A549 (cell line): Measurements from ENCODE around the gene AFF1. TPM values are rescaled to one million over a fixed set of nuclear protein-coding genes. Genes with fewer than 3 reads are reported as not detected.
A peak's percentile ranks its signal among the peaks of the same experiment; 100 is the strongest.

ENCODE experiments used
- ATAC-seq, 2 experiments: fragments of 200-7000 bp in 1 of 2; fragments of >200 bp in 1 of 2; cut with Nextera tagmentation in 1 of 2; cut with Tn5 transposase in 1 of 2; 3 replicates each; pipeline versions ENCODE4 v1.8.0 to v1.9.1; 2018 to 2020; ENCODE audit warnings: mild to moderate bottlenecking in 1 of 2, moderate library complexity in 1 of 2
- CTCF ChIA-PET: fragments of 300-600 bp; sonication (Branson Sonifier 250); formaldehyde crosslinking; extraction: SDS; loops from one replicate; lab custom pipeline; 2021; ENCODE audit warnings: antibody characterized with exemption, inconsistent platforms; lab: Yijun Ruan, JAX
- POLR2A ChIA-PET: fragments of 350-600 bp; formaldehyde crosslinking; extraction: SDS; loops from one replicate; lab custom pipeline; 2021; ENCODE audit warnings: antibody characterized with exemption, inconsistent platforms; lab: Yijun Ruan, JAX
- DNase-seq, 2 experiments: peaks; one replicate each; pipeline versions ENCODE4 v3.0.0 to v3.0.0-alpha.2; 2011 to 2016; ENCODE audit warnings: low read depth in 1 of 2, low spot score in 1 of 2
- FAIRE-seq: peaks from 2 replicates; lab custom pipeline; 2011; peaks lifted over from hg19 to GRCh38; lab: Jason Lieb, UNC
- H3K27ac ChIP-seq, 2 experiments: fragments of >200 bp; sonication (Bioruptor Twin); formaldehyde crosslinking; 3 replicates each; pipeline ENCODE4 v1.5.1; 2016 to 2017
- H3K4me1 ChIP-seq: fragments of >200 bp; sonication (Bioruptor Twin); formaldehyde crosslinking; 3 replicates; pipeline ENCODE4 v1.6.1; 2016
- H3K4me2 ChIP-seq: fragments of >200 bp; sonication (Bioruptor Twin); formaldehyde crosslinking; 3 replicates; pipeline ENCODE4 v1.6.1; 2016
- H3K4me3 ChIP-seq: fragments of >200 bp; sonication (Bioruptor Twin); formaldehyde crosslinking; 3 replicates; pipeline ENCODE4 v1.5.1; 2016
- H3K9me3 ChIP-seq: fragments of >200 bp; sonication (Bioruptor Twin); formaldehyde crosslinking; 3 replicates; pipeline ENCODE4 v1.6.1; 2016
- ATOH8 ChIP-seq: fragments of 250-450 bp; sonication (Bioruptor Pico); IDR thresholded peaks from 2 replicates; pipeline ENCODE4 v1.5.0; 2020; ENCODE audit warnings: low read depth, mild to moderate bottlenecking, moderate library complexity
- CBX8 ChIP-seq: fragments of 200-600 bp; sonication (generic); IDR thresholded peaks from 2 replicates; pipeline ENCODE4 v1.6.1; 2016
- CHD4 ChIP-seq: fragments of 200-600 bp; sonication (generic); IDR thresholded peaks from 2 replicates; pipeline ENCODE4 v1.6.1; 2016; ENCODE audit warnings: antibody characterized with exemption, mild to moderate bottlenecking, borderline replicate concordance
- E2F6 ChIP-seq: IDR thresholded peaks from 2 replicates; pipeline ENCODE4 v1.6.1; 2012; ENCODE audit warnings: low read depth, borderline replicate concordance
- ELK1 ChIP-seq: fragments of 150-350 bp; IDR thresholded peaks from 2 replicates; pipeline ENCODE4 v1.6.1; 2014; ENCODE audit warnings: low read depth, mild to moderate bottlenecking, low read length
- HEYL ChIP-seq: fragments of 250-450 bp; sonication (Bioruptor Pico); IDR thresholded peaks from 2 replicates; pipeline ENCODE4 v1.8.0; 2021; ENCODE audit warnings: mild to moderate bottlenecking, moderate library complexity
- HMGXB4 ChIP-seq: fragments of 250-450 bp; sonication (Bioruptor Pico); IDR thresholded peaks from 2 replicates; pipeline ENCODE4 v1.5.0; 2021; ENCODE audit warnings: mild to moderate bottlenecking, moderate library complexity, borderline replicate concordance
- HOXA7 ChIP-seq: fragments of 250-450 bp; sonication (Bioruptor Pico); IDR thresholded peaks from 2 replicates; pipeline ENCODE4 v1.5.0; 2020; ENCODE audit warnings: mild to moderate bottlenecking, moderate library complexity
- JUN ChIP-seq, 2 experiments: fragments of >200 bp; sonication (Bioruptor Twin); formaldehyde crosslinking; IDR thresholded peaks; 2 replicates in 1 of 2; 3 replicates in 1 of 2; pipeline ENCODE4 v1.6.1; 2016 to 2017
- KDM5A ChIP-seq: fragments of 200-600 bp; sonication (generic); IDR thresholded peaks from 2 replicates; pipeline ENCODE4 v1.6.1; 2016; ENCODE audit warnings: antibody characterized with exemption, mild to moderate bottlenecking
- MAX ChIP-seq: IDR thresholded peaks from 2 replicates; pipeline ENCODE4 v1.6.1; 2012
- MYC ChIP-seq: IDR thresholded peaks from 2 replicates; pipeline ENCODE4 v1.6.1; 2012; ENCODE audit warnings: mild to moderate bottlenecking, inconsistent platforms, low read length, improper control_type of control experiment, borderline replicate concordance
- NPAS2 ChIP-seq: fragments of 250-450 bp; sonication (Bioruptor Pico); IDR thresholded peaks from 2 replicates; pipeline ENCODE4 v1.8.0; 2022; ENCODE audit warnings: mild to moderate bottlenecking, moderate library complexity, borderline replicate concordance
- PHF8 ChIP-seq: fragments of 200-600 bp; sonication (generic); IDR thresholded peaks from 2 replicates; pipeline ENCODE4 v1.6.1; 2016; ENCODE audit warnings: low read depth, mild to moderate bottlenecking, antibody characterized with exemption, moderate library complexity, borderline replicate concordance
- POLR2A ChIP-seq: IDR thresholded peaks from 2 replicates; pipeline ENCODE4 v1.6.1; 2012; ENCODE audit warnings: mild to moderate bottlenecking, low read length
- POLR2AphosphoS2 ChIP-seq: conservative IDR thresholded peaks from 2 replicates; pipeline ENCODE4 v1.6.1; 2012; ENCODE audit warnings: low read length, improper control_type of control experiment, inconsistent platforms
- RAD21 ChIP-seq, 2 experiments: fragments of >200 bp in 1 of 2; sonication (Bioruptor Twin) in 1 of 2; formaldehyde crosslinking in 1 of 2; IDR thresholded peaks in 1 of 2; conservative IDR thresholded peaks in 1 of 2; 2 replicates in 1 of 2; 3 replicates in 1 of 2; pipeline ENCODE4 v1.6.1; 2012 to 2018; ENCODE audit warnings: inconsistent platforms in 1 of 2
- RNF2 ChIP-seq: fragments of 200-600 bp; sonication (generic); IDR thresholded peaks from 2 replicates; pipeline ENCODE4 v1.6.1; 2016; ENCODE audit warnings: low read depth, mild to moderate bottlenecking, antibody characterized with exemption, moderate library complexity, borderline replicate concordance
- SMC3 ChIP-seq: fragments of >200 bp; sonication (Bioruptor Twin); formaldehyde crosslinking; IDR thresholded peaks from 3 replicates; pipeline ENCODE4 v1.6.1; 2018; ENCODE audit warnings: inconsistent platforms
- SREBF2 ChIP-seq: fragments of 450-650 bp; IDR thresholded peaks from 2 replicates; pipeline ENCODE4 v1.6.1; 2014; ENCODE audit warnings: mild to moderate bottlenecking, moderate library complexity
- TFCP2L1 ChIP-seq: fragments of 250-450 bp; sonication (Bioruptor Pico); IDR thresholded peaks from 2 replicates; pipeline ENCODE4 v1.5.0; 2021; ENCODE audit warnings: mild to moderate bottlenecking
- USF2 ChIP-seq: fragments of 450-650 bp; IDR thresholded peaks from 2 replicates; pipeline ENCODE4 v1.6.1; 2014; ENCODE audit warnings: antibody characterized with exemption
- WGBS: methylation state at CpG from one replicate; pipeline ENCODE4 v1.1.6; 2017; ENCODE audit errors: missing lambda C conversion rate; 5-methylcytosine and 5-hydroxymethylcytosine counted together
- polyA plus RNA-seq, 4 experiments: library from polyadenylated mRNA; depleted of rRNA in 3 of 4; stranded (reverse); fragments of >200 nt; fragmentation: RNase III in 1 of 4; extraction: RNeasy Plus Mini Kit Qiagen cat#74134 plus additional on column Dnase treatment in 1 of 4; gene quantifications; 2 replicates in 3 of 4; 3 replicates in 1 of 4; pipeline ENCODE4 v1.2.3, GENCODE V29; 2011 to 2017

The AFF1 gene
- polyA plus RNA-seq, 2 of the 4 experiments (the other 2 are of a cell fraction) = 13.7 to 15.4 TPM

GRCh38 chr4:86890790-86891189, 44.0 kb upstream of the AFF1 start:
- Histone ChIP-seq H3K4me3 (no peak overlapping the region), H3K4me1 (peaks cover 5% of the 10 kb centered on the region; the same call in 2 of the 3 replicates), H3K9me3 (no peaks in the 10 kb centered on the region), H3K27ac (no peak overlapping the region; a peak in 1 of 6 replicates), H3K4me2 (peak overlapping the region; percentile 84)
- ChIA-PET CTCF (interaction anchor here (1.1 kb wide), 1 partner anchor 385 kb away, joined by 3 read pairs; no protein-coding TSS in a partner anchor), POLR2A (no interaction called here)
- ATAC-seq = no peak
- 91% methylated on average over 7 of the region's 7 CpGs for WGBS
- FAIRE-seq = no peak
- no peak for DNase-seq
- no peak for TF ChIP-seq SMC3
- TF ChIP-seq TFCP2L1 (CRISPR knock-in tag) = no peak
- no peak for TF ChIP-seq CHD4
- no peak for TF ChIP-seq SREBF2
- no peak for TF ChIP-seq HEYL (CRISPR knock-in tag)
- TF ChIP-seq POLR2AphosphoS2 = no peak
- no peak for TF ChIP-seq USF2
- TF ChIP-seq HMGXB4 (CRISPR knock-in tag) = no peak
- no peak for TF ChIP-seq RAD21 (conservative IDR thresholded peaks at IDR 0.05 in 1 of 2, IDR thresholded peaks at IDR 0.05 in 1 of 2)
- TF ChIP-seq ELK1 = no peak
- TF ChIP-seq CBX8 = no peak
- no peak for TF ChIP-seq RNF2
- TF ChIP-seq HOXA7 = no peak
- TF ChIP-seq JUN (IDR thresholded peaks at IDR 0.05) = no peak

- ATAC-seq = peak; percentile 91
- POLR2A ChIA-PET = interaction anchor here (0.6 to 1.0 kb wide), 4 partner anchors 296 to 393 kb away, joined by 3 to 6 read pairs (median 3); partner anchors contain the start of gene PTPN13
- DNase-seq = peak; percentile 38 to 76
- CTCF ChIA-PET = interaction anchor here (3.6 kb wide), 1 partner anchor 395 kb away, joined by 51 read pairs; no protein-coding TSS in a partner anchor
- Histone ChIP-seq H3K4me3 (peak within 1 kb of the TSS; percentile 74), H3K4me2 (peak within 1 kb of the TSS; percentile 84), H3K4me1 (peaks cover 5% of the 10 kb centered on the region; the same call in 2 of the 3 replicates), H3K27ac (peak within 1 kb of the TSS; percentile 93 to 94), H3K9me3 (no peaks in the 10 kb centered on the region)
- peak; percentile 72 for TF ChIP-seq PHF8
- peak; percentile 36; the same call in 1 of the 2 replicates for TF ChIP-seq MYC
- peak; percentile 84; the same call in 1 of the 2 replicates for TF ChIP-seq HMGXB4 (CRISPR knock-in tag)
- no peak for TF ChIP-seq ATOH8 (CRISPR knock-in tag)
- TF ChIP-seq CHD4 = no peak
- no peak for TF ChIP-seq KDM5A
- TF ChIP-seq E2F6 = peak; percentile 82
- TF ChIP-seq RAD21 (conservative IDR thresholded peaks at IDR 0.05 in 1 of 2, IDR thresholded peaks at IDR 0.05 in 1 of 2) = 0 out of 5 replicates have a peak, but pooled peaks have one; percentile 6 to 14
- TF ChIP-seq SMC3 = peak; percentile 15; the same call in 1 of the 3 replicates
- peak; percentile 30 for TF ChIP-seq POLR2A
- TF ChIP-seq MAX = peak; percentile 85
- TF ChIP-seq CBX8 = no peak
- no peak for TF ChIP-seq NPAS2 (CRISPR knock-in tag)
- peak in 1 of 2 experiments; percentile 58; a peak in 3 of 5 replicates for TF ChIP-seq JUN (IDR thresholded peaks at IDR 0.05)
- WGBS = 1% methylated on average over 7 of the region's 84 CpGs
- FAIRE-seq = no peak
These were observed 42.8 kb upstream of the AFF1 start, which contains the start of gene C4orf36 for GRCh38 chr4:86891762-86892635. C4orf36 (minus strand) TSS chr4:86892422; CDS start chr4:86891520, 902 bp downstream.
